ENCODE measurements around the gene YPEL3.

YPEL3 gene

DNA sequence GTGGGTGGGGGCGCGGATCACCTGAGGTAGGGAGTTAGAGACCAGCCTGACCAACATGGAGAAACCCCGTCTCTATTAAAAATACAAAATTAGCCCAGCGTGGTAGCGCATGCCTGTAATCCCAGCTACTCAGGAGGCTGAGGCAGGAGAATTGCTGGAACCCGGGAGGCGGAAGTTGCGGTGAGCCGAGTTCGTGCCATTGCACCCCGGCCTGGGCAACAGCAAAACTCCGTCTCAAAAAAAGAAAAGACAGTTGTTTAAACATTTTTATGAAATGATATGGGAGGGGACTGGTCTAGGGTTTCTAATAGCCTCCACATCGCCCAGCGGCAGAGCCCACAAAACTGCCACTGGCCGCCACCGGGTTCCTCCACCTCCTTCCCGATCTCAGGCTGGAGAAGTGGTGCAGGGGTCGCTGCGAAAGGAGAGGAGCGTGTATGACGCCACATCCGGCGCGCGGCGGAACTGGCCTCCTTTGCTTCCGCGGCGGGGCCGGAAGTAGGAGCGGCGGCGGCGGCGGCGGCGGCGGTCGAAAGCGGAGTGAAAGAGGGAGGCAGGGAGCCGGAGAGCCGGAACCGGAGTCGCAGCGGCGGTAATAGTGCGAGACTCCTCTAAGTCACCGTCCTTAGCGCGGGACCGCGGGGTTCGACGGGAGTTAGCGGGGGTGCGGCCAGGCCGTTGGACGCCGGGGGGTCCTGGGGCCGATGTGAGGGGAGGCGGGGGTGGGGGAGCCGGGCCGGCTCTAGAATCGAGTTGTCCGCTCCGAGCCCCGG lies 20.3 kb downstream of the YPEL3 start, which contains the start of gene PPP4C:
Gene PPP4C (plus strand): TSS at position 492 of the 773 bp plus-strand sequence. CDS start 384 bp downstream, outside the sequence.
- H3K27ac ChIP-seq = peak within 1 kb of the TSS; percentile 92
- TF ChIP-seq ZFX (IDR thresholded peaks at IDR 0.05) = no peak

- no peak overlapping the region for H3K27ac ChIP-seq
- TF ChIP-seq ZFX (IDR thresholded peaks at IDR 0.05) (no peak), CTCF (conservative IDR thresholded peaks at IDR 0.05) (no peak)
These were observed 25.5 kb downstream of the YPEL3 start for GRCh38 chr16:30070490-30070889.

DNA sequence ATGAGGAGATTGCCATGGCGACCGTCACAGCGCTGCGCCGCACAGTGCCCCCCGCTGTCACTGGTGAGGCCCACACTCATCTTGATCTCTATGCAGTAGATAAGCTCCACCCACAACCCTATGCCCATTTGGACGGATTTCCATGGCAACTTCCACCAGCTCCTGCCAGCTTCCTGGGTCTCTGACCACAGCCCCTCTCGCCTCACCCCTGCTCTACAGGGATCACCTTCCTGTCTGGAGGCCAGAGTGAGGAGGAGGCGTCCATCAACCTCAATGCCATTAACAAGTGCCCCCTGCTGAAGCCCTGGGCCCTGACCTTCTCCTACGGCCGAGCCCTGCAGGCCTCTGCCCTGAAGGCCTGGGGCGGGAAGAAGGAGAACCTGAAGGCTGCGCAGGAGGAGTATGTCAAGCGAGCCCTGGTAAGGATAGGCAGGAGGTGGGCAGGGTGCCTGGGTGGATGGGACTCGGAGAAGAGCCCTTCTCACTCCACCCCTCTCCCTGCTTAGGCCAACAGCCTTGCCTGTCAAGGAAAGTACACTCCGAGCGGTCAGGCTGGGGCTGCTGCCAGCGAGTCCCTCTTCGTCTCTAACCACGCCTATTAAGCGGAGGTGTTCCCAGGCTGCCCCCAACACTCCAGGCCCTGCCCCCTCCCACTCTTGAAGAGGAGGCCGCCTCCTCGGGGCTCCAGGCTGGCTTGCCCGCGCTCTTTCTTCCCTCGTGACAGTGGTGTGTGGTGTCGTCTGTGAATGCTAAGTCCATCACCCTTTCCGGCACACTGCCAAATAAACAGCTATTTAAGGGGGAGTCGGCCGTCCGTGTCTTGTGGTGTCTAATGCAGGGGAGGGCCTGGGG lies 26.2 kb downstream of the YPEL3 start:
- no peak for TF ChIP-seq CTCF (conservative IDR thresholded peaks at IDR 0.05)
- TF ChIP-seq ZFX (IDR thresholded peaks at IDR 0.05) = no peak
- no peak overlapping the region for H3K27ac ChIP-seq

DNA sequence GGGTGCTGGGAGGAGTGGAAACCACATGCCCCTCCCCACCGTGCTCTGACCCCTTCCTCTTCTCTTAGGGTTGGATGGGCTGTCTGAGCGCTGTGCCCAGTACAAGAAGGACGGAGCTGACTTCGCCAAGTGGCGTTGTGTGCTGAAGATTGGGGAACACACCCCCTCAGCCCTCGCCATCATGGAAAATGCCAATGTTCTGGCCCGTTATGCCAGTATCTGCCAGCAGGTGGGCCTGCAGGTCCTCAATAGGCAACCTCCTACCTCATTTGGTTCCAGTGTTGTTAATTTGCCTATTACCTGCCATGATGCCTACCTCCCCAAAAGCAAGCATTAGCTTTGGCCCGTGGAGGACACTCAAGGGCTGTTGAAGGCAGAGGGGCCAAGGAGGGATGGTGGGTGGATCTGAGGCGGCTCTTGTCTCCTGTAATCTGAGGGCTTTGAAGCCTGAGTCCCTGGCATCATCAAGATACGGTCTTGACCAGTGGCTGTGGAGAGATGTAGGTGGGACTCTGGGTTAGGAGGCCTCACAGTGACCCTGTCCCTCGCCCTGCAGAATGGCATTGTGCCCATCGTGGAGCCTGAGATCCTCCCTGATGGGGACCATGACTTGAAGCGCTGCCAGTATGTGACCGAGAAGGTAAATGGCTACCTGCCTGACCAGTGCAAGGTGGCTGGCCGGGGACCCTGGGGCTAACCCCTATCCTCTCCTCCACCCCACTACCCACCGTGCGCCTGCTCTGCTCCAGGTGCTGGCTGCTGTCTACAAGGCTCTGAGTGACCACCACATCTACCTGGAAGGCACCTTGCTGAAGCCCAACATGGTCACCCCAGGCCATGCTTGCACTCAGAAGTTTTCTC lies 27.0 kb downstream of the YPEL3 start:
- H3K27ac ChIP-seq = no peak overlapping the region
- no peak; the same call in 1 of the 2 replicates for TF ChIP-seq CTCF (conservative IDR thresholded peaks at IDR 0.05)
- TF ChIP-seq ZFX (IDR thresholded peaks at IDR 0.05) = no peak

GRCh38 chr16:30068333-30068732 lies 27.7 kb downstream of the YPEL3 start:
- no peak overlapping the region for H3K27ac ChIP-seq
- TF ChIP-seq ZFX (IDR thresholded peaks at IDR 0.05) (no peak), CTCF (conservative IDR thresholded peaks at IDR 0.05) (no peak)

- peak overlapping the region; percentile 98 for H3K27ac ChIP-seq
- no peak for TF ChIP-seq ZFX (IDR thresholded peaks at IDR 0.05)
- TF ChIP-seq CTCF (conservative IDR thresholded peaks at IDR 0.05) = no peak
These were observed 28.5 kb downstream of the YPEL3 start for GRCh38 chr16:30067584-30067916.

DNA sequence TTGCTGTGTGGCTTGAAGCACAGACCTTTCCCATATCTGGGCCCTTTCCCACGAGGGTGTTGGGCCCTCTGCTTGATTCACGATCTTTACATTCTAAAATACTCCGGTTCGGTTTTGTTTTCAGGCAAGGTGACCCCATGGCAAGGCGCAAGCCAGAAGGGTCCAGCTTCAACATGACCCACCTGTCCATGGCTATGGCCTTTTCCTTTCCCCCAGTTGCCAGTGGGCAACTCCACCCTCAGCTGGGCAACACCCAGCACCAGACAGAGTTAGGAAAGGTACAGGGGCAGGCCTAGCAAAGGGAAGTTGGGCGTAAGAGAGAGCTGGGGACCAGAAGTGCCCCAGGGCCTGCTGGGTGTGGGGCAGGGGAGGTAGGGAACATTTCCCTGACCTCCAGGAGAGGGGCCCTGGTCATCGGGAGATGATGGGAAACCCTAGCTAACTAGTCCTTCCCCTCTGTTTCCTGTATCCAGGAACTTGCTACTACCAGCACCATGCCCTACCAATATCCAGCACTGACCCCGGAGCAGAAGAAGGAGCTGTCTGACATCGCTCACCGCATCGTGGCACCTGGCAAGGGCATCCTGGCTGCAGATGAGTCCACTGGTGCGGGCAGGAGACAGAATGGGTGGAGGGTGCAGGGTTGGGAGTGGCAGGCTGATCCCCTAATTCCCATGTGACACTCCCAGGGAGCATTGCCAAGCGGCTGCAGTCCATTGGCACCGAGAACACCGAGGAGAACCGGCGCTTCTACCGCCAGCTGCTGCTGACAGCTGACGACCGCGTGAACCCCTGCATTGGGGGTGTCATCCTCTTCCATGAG lies 29.0 kb downstream of the YPEL3 start:
- H3K27ac ChIP-seq = peak overlapping the region; percentile 98
- TF ChIP-seq ZFX (IDR thresholded peaks at IDR 0.05) = no peak
- TF ChIP-seq CTCF (conservative IDR thresholded peaks at IDR 0.05) = no peak

All from C4-2B (cell line).